ENCODE measurements around the gene IGLL1.
"Not testable (repeated sequence)": the region's sequence is repeated elsewhere in the genome, so short reads cannot be mapped to it uniquely, and the experiment has no call there.

Gene IGLL1

GRCh38 chr22:23565305-23565914 lies 14.7 kb downstream of the IGLL1 start:
- DNase-seq (ENCODE audit: low read depth): no peak
- TF ChIP-seq CTCF (conservative IDR thresholded peaks at IDR 0.05; ENCODE audit: low read length): no peak
- no peak overlapping the region for H3K4me3 ChIP-seq (ENCODE audit: low read length)

GRCh38 chr22:23564276-23564675 lies 15.8 kb downstream of the IGLL1 start:
- no peak for TF ChIP-seq CTCF (conservative IDR thresholded peaks at IDR 0.05; ENCODE audit: low read length)
- no peak for DNase-seq (ENCODE audit: low read depth)
- H3K4me3 ChIP-seq (ENCODE audit: low read length): no peak overlapping the region

- DNase-seq (ENCODE audit: low read depth): no peak
These were observed 17.0 kb downstream of the IGLL1 start for GRCh38 chr22:23563111-23563510.

GRCh38 chr22:23562186-23562585 lies 17.9 kb downstream of the IGLL1 start:
- no peak for DNase-seq (ENCODE audit: low read depth)
- TF ChIP-seq CTCF (conservative IDR thresholded peaks at IDR 0.05; ENCODE audit: low read length): no peak
- H3K4me3 ChIP-seq (ENCODE audit: low read length): no peak overlapping the region

More at GRCh38 chr22:23563111-23563510, 17.0 kb downstream of the IGLL1 start:
- no peak overlapping the region for H3K4me3 ChIP-seq (ENCODE audit: low read length)
- no peak for TF ChIP-seq CTCF (conservative IDR thresholded peaks at IDR 0.05; ENCODE audit: low read length)

GRCh38 chr22:23561025-23561510 lies 19.0 kb downstream of the IGLL1 start:
- not testable (repeated sequence) for H3K4me3 ChIP-seq (ENCODE audit: low read length); DNase-seq (ENCODE audit: low read depth)

GRCh38 chr22:23560215-23560614 lies 19.9 kb downstream of the IGLL1 start:
- not testable (repeated sequence) for H3K4me3 ChIP-seq (ENCODE audit: low read length); DNase-seq (ENCODE audit: low read depth)

- no peak for TF ChIP-seq CTCF (conservative IDR thresholded peaks at IDR 0.05; ENCODE audit: low read length)
- no peak overlapping the region for H3K4me3 ChIP-seq (ENCODE audit: low read length)
- no peak for DNase-seq (ENCODE audit: low read depth)
These were observed 22.6 kb downstream of the IGLL1 start for GRCh38 chr22:23557467-23557866.

- H3K4me3 ChIP-seq (ENCODE audit: low read length): no peak overlapping the region
- no peak for TF ChIP-seq CTCF (conservative IDR thresholded peaks at IDR 0.05; ENCODE audit: low read length)
- DNase-seq (ENCODE audit: low read depth): no peak
These were observed 23.1 kb downstream of the IGLL1 start for GRCh38 chr22:23557036-23557435.

Measured in AG10803 (cell line).